GM19372 (cell line): ENCODE data around the gene ENOX1.

Source experiments
- ATAC-seq: cut with Tn5 transposase; IDR thresholded peaks from one replicate; pipeline ENCODE4 v1.9.1; 2021; ENCODE audit warnings: mild to moderate bottlenecking, low read depth, moderate library complexity; ENCODE audit not compliant: unreplicated experiment

ENOX1 gene

DNA sequence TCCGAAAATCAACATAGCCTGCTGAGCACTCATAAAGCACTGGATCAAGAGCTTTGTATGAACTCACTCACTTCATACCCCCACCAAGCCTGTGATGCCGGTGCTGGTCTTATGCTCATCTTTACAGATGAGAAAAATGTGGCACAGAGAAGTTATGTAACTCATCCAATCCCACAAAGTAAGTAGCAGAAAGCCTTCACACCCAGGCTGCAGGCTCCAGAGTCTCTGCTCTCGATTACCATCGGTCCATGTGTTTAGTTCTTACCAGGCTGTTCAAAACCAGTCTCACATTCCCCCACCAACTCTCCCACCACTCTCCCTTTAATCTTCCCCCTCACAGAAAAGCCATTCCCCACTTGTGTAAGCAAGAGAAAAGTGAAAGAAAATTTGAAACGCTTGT is 487.4 kb downstream of the ENOX1 start:
- ATAC-seq: no peak

DNA sequence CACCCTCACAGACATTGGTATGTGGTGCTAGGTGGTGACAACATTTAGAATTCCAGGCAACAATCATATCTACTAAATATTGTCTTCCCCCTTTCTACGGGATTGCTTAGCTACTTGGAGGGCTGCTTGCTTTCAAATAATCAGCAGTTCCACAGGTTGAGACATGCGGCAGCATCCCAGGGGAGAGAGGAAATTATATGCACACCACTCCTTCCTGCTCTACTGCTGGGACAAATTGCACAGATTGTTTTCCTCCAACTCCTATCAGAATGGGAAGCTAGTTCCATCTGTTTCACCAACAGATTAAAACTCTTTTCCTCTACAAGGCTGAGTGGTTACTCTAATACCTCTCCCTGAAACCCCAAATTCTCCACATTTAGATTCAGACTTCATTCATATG is 488.0 kb downstream of the ENOX1 start:
- no peak for ATAC-seq

DNA sequence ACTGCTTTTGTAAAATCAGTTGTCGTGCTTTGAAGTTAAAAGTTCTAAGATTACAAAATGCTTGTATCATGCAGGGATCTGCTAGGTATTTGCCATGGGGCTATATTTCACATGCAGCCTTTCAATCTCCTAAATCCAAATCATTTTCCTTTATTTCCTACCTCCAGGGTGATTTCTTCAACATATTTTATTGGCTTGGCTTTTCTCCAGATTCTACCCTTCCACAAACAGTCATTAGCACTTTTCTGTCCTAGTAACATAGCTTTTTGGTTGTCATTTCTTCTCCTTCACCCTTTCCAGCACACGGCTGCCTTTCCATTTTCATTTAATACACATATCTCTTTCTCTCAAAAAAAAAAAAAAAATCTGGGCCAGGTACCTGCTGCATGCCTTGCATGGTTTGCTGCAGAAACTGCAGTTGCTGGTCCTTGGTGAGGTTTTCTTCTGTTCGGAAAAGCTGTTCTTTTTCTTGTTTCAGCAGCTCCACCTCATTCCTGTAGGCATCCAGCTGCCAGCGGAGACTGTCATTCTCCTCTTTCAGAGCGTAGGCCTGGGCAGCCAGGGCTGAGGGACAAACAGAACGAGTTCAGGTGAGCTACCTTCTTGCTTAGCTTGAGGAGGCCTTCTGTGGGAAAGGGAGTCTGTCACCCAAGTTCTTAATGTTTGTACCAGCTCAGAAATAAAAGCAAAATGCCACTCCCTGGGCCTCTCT is 488.6 kb downstream of the ENOX1 start:
- no peak for ATAC-seq

DNA sequence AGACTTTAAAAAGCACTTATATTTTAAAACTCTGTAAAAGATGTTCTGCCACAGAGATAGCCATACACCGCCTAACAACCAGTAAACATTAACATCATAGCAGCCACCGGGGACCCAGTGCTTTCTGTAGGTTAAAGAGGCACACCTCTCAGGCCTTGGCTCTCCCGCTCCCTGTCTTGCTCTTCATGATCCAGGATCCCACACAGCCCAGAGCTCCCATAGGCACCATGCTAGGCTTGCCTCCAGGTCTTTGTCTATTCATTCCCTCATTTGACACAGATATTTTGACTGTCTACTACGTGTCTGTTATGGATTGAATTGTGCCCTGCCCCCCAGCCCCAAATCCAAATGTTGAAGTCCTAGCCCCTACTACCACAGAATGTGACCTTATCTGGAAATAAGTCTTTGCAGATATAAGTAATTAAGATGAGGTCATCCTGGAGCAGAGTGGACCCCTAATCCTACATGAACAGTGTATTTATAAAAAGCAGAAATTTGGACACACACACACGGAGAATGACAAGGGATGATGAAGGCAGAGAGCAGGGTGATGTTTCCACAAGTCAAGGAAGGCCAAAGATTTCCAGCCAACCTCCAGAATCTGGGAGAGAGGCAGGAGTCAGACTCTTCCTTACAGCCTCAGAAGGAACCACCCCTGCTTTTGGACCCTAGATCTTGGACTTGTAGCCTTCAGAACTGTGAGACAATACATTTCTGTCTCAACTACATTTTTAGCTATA is 490.8 kb downstream of the ENOX1 start:
- ATAC-seq: no peak

DNA sequence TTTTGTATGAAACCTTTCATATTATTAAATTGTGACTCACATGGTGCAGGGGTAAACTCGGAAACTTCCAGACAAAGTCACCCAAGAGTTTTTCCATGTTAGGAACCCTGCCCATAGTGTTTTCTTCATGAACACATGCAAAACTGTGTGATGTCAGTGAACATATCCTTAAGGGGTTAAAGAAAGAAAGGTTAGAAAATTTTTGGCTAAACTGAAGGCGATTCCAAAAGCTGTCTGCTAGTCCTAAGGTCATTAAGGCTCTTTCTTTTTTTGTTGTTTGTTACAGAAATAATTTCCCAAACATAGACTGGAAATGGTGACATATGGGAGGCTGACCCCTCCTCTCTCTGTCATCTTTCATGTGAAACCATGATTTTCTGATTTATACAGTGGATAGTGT is 491.5 kb downstream of the ENOX1 start:
- no peak for ATAC-seq

DNA sequence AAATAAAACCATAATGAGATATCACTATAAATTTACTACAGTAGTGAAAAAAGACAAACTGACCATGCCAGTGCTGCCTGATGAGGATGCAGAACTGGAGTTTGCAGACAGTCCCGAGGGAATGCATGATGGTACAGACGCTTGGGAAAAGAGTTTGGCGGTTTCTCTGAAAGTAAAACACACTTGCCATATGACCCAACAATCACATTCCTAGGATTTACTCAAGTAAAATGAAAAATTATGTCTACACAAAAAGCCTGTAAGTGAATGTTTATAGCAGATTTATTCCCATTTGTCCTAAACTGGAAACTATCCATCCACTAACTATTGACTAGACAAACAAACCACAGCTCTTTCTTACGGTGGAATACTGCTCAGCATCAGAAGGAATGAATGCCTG is 492.4 kb downstream of the ENOX1 start:
- no peak for ATAC-seq

DNA sequence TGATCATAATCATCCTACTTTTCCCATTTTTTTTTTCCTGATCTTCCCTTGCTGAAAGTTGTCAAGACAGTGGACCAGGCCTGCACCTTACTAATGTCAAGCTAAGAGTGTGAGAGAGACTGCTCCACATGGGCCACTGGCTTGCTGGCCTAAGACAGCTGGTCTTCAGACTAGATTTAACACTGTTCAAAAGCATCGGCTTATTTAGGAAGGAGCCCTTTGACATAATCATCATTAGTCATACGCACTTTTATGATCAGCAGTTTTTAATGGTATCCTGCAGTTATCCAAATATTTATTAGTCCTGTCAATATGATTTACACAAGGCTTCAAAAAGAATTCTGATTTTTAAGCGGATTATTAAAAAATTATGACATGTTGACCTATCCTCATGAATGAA is 492.8 kb downstream of the ENOX1 start:
- no peak for ATAC-seq

DNA sequence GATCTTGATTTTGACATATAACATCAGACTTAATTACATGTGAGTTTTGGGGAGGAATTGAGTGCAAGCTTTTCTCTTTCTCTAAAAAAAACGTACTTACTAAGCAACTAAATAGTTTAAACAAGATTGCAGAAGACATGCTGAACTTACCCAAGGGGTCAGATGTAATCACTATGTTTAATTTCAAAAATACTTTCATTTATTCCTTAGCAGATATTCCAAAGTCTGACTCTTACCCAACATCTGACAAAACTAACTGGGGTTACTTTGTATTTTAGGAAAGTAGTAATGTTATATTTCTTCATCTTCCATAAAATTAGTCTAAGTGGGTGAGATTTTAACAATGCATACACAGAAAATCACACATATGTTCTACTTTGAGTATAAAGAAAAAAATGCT is 493.2 kb downstream of the ENOX1 start:
- no peak for ATAC-seq

DNA sequence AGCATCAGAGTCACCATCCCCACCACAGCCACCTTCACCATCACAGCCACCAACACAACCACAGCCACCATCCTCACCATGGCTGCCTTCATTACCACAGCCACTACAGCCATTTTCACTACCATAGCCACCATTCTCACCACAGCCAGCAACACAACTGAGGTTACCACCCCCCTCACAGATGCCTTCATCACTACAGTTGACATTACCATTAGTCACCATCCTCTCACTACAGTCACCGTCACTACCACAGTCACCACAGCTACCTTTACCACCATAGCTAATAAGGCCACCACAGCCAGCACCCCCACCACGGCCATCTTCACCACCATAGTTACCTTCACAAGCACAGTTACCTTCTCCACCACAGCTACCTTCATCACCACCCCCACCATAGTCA is 493.8 kb downstream of the ENOX1 start:
- ATAC-seq: no peak

DNA sequence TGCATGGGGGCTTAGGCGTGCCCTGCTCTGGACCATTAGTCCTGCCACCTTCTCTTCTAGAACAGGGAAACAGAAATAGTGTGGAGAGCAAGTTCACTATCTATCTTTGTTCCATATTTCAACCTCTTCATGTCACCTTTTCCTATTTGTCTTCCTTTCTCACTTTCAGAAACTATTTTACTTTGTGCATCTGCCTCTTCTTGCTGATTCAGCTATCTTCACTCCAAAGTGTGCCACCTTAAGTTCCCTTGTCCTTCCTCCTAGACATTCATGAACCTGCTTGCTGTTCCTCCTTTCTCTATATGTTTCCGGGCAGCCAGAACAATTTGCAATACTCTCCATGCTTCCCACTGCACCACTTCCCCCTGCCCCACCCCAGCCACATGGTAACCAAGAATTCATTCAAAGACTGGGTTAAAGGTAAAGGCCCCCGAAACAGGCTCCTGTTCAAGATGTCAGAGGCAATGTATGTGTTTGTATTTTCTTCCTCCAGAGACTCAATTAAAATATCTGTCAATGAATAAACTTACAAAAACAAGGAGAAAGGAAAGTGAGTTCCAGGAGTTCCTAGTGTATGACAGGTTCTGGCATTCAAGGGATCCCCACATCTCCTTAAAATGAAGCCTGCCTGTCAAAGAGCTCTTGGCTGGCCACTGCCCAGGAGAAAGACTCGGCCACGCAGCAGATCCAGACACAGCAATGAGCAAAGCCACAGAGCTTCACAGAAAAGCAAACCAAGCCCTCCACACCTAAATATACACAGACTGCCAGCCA is 495.3 kb downstream of the ENOX1 start:
- ATAC-seq: no peak

DNA sequence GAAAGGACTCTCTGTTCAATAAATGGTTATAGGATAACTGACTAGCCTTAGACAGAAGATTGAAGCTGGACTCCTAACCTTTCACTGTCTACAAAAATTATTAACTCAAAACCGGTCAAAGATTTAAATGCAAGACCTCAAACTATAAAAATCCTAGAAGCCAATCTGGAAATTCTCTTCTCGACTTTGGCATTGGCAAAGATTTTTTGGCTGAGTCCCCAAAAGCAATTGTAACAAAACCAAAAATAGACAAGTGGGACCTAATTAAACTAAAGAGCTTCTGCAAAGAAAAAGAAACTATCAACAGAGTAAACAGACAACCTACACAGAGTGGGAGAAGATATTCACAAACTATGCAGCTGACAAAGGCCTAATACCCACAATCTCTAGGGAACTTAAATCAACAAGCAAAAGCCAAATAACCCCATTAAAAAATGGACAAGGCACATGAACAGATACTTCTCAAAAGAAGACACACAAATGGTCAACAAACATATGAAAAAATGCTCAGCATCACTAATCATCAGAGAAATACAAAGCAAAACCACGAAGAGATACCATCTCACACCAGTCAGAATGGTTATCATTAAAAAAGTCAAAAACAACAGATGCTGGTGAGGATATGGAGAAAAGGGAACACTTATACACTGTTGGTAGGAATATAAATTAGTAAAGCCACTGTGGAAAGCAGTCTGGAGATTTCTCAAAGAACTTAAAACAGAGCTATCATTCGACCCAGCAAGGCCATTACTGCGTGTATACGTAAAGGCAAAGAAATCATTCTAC is 497.1 kb downstream of the ENOX1 start:
- ATAC-seq: no peak

DNA sequence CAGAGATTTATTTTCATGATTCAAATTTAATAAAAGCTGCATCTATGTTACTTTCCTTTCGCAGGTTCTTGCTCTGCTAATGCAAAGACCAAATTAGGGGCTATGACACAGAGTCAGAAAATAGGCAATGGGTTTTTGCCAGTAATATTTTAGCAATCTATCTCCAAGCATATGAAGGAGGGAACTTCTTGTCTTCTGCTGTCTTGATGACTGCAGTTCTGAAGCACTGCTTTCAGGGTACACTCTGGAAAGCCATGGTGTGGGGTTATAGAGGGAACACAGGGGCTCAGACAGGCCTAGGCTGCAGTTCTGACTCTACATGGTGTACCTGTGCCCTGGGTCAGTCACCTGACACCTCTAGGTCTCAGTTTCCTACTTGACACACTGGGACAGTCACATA is 500.0 kb downstream of the ENOX1 start:
- ATAC-seq: no peak

DNA sequence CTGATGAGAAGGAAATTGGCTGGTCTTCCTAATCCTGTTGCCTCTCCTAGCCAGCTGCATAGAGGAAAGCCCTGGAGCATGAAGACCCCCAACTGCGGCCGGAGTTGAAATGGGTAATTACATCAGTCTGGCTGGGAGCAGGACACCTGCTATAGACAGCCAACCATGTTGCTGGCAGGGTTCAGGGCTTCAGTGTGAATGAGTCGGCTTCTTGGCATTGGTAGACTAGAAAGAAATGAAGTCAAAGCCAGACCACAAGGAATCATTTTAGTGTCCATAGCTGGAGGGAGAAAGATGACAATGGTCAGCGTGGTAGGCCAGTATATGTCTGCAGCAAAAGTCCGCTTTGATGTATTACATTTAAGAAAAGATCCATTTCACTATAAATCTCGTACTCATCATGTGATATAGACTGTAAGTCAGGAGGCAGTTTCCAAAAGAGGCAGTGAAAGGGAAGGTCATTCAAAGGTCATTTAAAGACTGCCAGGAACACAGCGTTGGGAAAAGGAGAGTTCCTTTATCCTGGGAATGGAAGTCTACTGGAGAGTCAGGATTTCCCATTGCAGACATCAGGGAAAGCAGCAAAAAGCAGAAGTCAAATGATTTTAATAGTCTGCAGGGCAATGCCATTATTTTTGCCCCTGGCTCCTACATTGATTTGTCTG is 500.7 kb downstream of the ENOX1 start:
- ATAC-seq: no peak

DNA sequence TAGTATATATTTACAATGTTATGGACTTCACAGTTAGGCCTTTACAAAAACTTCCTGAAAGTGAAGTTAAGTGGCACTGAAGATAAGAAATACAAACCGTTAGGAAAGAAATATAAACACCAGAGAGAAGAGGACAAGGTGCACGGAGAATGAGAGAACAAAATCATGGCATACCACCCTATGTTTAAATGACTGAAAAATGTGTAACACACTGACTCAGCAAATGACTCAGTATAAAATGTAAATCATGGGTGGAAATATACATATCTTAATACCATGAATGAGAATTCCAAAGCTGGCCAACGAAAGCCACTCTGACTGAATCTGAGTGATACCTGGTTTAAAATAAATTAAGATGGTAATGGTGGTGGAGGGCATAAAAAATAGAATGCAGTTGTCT is 502.6 kb downstream of the ENOX1 start:
- no peak for ATAC-seq

DNA sequence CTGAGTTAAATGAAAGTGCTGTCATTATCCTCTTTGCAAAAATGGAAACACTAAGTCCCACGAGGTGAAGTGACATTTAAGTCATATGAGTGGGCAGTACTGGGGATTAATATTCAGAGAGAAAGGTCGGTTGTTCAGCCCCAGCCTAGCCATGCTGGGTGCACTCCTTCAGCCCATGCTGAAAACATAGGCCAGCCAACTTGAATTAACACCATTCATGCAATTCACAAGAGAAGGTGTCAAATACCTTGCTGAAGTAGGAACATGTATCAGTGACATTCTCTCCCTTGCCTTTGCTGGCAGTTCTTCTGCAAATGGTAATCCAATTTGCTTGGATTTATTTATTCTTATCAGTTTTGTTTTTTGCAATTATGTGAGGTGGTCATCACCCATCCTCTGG is 507.1 kb downstream of the ENOX1 start:
- ATAC-seq: no peak

DNA sequence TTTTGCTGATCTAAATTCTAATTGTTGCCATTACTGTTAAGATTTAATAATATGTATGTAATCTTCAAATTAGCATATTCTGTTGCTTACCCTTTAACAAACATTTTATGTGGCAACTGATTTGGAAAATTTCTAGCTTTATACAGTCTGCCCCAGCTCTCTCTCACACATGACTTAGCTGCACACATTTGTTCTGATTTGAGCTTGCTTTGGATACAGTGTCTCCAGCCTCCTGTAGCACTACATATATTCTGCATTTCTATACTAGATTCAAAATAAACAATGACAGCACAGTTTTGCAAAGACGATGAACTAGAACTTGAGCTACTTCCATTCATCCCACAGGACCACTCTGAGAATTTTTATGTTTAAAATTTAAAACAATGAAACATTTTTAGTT is 508.6 kb downstream of the ENOX1 start:
- no peak for ATAC-seq

DNA sequence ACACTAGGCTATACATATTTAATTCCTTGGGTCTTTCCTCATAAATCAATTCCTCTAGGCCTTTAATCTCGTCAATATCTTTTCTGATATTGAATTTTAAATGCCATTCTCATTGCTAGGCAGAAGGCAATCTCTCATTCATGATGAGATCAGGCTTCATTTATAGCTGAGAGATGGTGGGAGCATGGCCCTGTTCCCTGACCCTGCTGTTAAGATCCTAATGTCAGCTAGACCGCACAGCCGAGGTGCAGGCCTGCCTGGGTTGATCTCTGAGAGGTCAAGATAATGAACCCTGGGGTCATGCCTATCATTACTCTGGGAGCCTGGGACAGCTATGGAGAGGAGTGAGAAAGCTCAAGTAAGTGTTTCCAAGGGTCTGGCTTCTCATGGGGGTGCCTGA is 509.6 kb downstream of the ENOX1 start:
- ATAC-seq: no peak

DNA sequence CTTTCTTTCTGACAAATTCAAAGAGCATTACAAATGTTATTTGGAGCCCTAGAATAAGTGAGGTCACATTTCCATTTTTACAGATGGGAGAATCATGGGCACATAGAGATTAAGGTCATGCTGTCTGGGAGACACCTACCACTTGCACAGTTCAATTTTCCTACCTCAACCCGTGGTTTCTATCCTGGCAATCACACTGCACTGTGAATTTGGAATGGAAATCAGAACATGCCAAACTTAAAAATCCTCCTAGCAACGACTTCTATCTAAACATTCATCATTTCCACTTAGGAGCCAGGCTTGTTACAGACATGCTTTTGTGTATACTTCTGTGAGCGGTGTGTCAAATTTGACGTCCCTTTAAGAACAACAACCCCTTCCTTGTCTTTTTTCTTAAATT is 511.9 kb downstream of the ENOX1 start:
- no peak for ATAC-seq

DNA sequence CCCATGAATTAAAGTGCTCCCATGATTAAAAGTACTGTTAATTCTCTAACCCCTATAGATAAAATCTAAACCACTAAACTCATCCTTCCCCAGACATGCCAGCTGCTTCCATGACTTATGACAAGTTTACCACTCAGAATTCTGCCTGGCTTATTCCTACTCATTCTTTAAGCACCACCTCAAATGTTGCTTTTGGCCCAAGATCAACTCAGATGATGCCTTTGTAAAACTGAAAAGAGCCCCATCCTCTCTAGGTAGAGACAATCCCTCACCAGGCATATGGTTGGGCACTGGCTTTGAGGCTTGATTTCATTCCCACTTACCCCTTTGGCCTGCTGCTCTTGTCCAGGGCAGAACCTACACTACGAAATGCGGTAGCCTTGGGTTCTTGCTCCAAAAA is 513.4 kb downstream of the ENOX1 start:
- ATAC-seq: no peak

DNA sequence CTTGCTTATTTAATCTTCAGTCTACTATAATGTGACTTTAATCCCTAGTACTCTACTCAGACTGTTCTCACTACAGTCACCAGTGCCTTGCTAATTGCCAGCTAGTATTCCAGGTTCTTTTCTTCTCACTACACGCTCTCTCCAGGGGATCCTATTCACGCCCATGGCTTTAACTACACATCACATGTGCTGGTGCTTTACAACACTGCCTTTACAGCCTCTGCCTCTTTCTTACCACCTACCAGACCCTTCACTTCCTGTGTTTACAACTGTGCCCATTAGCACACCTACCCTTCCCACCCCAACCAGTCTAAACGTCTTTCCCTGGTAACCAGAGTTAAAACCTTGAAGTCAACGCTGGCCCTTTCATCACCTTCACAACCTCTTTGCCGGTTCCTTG is 513.9 kb downstream of the ENOX1 start:
- no peak for ATAC-seq
